ENCODE data around the gene RAC3.

RAC3 gene

DNA sequence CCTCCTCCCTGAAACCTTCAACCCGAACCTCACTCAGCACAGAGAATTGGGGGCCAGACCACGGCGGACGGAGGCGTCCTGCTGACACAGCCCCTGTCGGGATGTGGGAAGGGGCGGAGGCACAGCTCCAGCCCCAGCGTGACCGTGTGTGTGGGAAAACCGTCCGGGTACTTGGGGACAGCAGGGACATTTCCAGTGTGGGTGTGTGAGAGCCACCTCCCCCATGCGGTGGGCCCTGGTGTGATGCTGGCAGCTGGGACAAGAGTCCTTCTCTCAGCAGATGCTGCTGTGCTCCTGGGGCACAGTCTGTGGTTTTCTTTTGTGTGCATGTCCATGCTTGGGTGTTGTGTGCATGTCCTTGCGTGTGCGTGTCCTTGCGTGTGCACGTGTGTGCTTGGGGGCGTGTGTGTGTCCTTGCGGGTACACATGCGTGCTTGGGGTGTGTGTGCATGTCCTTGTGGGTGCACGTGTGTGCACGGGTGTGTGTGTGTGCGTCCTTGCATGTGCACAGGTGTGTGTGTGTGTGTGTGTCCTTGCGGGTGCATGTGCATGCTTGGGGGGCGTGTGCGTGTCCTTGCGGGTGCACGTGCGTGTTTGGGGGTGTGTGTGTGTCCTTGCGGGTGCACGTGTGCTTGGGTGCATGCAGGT is 25.7 kb upstream of the RAC3 start:
- DNase-seq (ENCODE audit: insufficient read length, low spot score): no peak
- TF ChIP-seq, protein P1, sequence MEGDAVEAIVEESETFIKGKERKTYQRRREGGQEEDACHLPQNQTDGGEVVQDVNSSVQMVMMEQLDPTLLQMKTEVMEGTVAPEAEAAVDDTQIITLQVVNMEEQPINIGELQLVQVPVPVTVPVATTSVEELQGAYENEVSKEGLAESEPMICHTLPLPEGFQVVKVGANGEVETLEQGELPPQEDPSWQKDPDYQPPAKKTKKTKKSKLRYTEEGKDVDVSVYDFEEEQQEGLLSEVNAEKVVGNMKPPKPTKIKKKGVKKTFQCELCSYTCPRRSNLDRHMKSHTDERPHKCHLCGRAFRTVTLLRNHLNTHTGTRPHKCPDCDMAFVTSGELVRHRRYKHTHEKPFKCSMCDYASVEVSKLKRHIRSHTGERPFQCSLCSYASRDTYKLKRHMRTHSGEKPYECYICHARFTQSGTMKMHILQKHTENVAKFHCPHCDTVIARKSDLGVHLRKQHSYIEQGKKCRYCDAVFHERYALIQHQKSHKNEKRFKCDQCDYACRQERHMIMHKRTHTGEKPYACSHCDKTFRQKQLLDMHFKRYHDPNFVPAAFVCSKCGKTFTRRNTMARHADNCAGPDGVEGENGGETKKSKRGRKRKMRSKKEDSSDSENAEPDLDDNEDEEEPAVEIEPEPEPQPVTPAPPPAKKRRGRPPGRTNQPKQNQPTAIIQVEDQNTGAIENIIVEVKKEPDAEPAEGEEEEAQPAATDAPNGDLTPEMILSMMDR (IDR thresholded peaks at IDR 0.05; ENCODE audit: insufficient read depth, missing control alignments): no peak
- no peak for FAIRE-seq

DNA sequence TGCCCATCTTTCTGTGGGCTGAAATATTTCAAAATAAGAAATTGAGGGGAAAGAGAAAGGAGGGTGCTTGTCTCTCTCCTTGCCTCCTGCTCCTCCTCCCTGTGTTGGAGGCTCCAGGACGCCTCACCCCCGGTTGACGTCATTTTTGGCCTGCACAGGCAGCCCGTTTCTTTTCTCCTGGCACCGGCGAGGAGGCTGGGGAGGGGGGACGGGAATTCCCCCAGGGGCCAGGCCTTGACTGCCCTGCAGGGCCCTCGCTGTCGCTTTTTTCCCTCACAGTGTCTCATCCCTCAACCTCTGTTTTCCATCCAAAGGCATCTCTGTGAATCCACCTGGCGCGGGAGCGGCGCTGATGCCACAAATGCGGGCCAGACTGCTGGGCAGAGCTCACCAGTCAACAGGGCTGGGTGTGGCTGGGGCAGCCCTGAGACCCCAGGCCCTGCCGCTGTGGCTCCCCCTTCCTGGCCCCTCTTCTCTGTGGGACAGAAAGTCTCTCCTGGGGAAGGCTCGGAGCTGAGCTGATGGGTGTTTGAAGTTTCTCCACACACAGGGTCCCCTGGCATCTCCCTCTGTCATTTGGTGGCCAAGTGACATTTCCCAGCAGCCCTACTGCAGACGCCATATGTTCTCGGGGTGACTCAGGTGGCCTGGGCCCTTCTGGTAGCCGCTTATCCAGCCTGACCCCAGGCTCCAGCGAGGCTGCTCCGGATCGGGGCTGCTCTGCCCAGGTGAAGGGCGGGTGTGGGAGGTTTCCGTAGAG is 24.8 kb upstream of the RAC3 start:
- no peak for DNase-seq (ENCODE audit: insufficient read length, low spot score)
- no peak for FAIRE-seq
- TF ChIP-seq, protein P1 (IDR thresholded peaks at IDR 0.05; ENCODE audit: insufficient read depth, missing control alignments): no peak

DNA sequence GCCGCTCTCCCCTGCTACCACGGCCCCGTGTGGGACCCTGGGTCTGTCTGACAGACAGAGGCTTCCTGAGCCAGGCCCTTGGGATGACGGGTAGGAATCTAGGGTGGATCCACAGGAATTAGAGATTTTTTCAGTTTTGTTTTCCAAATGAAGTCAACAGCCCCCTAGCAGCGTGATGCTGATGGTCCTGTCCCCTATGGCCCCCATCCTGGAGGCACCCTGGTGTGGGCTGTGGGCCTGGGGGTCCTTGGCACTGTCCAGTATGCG is 24.3 kb upstream of the RAC3 start:
- FAIRE-seq (no peak), DNase-seq (ENCODE audit: insufficient read length, low spot score) (no peak)
- TF ChIP-seq, protein P1 (IDR thresholded peaks at IDR 0.05; ENCODE audit: insufficient read depth, missing control alignments): no peak

DNA sequence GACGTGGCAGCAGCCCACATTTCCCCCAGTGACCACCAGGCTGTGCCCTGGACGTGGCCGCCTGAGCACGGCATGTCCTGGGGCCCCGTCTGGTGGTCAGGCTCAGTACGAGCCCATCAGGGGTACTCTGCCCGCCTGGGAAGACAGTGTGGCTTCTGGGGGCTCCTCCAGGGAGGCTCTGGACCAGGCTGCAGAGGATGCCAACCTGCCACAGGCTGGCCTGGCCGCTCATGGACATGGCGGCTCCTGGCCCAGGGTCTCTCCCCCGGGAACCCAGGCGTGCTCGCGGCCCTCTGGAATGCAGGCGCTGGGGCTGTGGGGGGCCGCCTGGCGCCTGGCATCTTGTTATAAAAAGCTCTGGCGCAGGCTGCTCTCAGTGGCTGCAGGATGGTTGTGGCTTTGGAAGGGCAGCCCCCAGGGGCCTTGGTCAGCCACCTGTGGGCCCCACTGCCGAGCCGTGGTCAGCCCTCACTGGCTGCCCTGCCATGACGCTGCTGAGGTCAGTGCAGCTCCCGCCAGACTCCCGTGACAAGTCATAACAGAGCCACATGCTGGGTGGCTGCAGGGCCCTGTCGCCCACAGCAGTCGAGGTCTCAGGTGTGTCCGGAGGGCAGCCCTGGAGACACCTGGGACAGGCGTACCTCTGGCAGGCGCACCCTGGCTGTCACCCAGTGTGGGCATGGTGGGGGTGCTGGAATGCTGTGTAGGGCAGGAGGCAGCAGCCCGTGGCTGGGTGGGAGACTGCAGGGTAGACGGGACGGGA is 23.8 kb upstream of the RAC3 start:
- TF ChIP-seq, protein P1 (IDR thresholded peaks at IDR 0.05; ENCODE audit: insufficient read depth, missing control alignments): no peak
- DNase-seq (ENCODE audit: insufficient read length, low spot score) (no peak), FAIRE-seq (no peak)

DNA sequence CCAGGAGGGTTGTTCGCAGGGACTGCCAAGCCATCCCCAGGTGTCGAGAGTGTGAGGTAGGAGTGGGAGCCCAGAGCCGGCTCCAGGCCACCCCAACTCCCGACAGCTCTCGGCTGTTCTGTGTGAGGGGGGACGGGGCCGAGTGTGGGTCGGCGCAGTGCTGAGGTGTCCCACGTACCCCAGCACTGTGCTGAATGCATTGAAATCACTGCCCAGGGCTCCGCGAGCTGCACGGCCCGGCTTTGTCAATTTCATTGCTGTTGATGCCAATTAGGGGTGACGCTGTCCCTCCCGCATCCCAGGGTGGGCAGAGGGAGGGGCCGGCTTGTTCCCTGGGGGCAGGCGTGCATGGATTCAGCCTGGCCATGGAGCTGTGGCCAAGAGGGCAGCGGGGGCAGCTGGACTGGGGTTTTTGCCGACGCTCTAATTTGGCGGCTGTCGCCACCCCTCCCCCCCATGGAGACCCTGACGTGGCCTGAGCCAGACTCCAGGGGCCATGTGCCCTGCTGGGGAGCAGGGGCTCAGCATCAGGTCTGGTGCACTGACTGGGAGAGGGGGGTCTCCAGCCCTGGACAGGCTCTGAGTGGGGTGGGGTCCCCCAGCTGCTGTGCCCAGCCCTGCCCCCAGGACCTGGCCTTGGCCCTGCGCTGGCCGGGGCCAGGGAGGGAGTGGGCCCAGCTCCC is 23.1 kb upstream of the RAC3 start:
- no peak for DNase-seq (ENCODE audit: insufficient read length, low spot score)
- TF ChIP-seq, protein P1 (IDR thresholded peaks at IDR 0.05; ENCODE audit: insufficient read depth, missing control alignments): no peak
- no peak for FAIRE-seq

DNA sequence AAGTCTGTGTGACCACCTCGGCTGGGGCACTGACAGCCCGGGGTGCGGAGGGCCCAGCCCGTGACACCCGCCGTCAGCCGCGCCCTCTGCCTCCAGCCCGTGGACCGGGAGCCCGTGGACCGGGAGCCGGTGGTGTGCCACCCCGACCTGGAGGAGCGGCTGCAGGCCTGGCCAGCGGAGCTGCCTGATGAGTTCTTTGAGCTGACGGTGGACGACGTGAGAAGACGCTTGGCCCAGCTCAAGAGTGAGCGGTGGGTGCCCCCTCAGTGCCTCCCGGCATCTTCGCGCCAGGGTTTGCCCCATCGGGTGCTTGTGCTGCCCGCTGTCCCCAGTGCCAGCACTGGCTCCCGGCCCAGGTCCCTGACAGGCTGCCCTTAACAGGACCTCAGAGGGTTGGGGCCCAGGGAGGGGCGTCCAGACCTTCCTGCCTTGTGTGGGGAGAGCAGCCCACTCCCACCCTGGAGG is 22.5 kb upstream of the RAC3 start:
- TF ChIP-seq, protein P1 (IDR thresholded peaks at IDR 0.05; ENCODE audit: insufficient read depth, missing control alignments): no peak
- FAIRE-seq (no peak), DNase-seq (ENCODE audit: insufficient read length, low spot score) (no peak)

Data from D721Med (cell line).